GM23338 (cell line): Measurements from ENCODE around the gene RPN2. TPM values are rescaled to one million over a fixed set of nuclear protein-coding genes. Genes with fewer than 3 reads are reported as not detected.

ENCODE experiments used
- ATAC-seq: fragments of 200-7000 bp; cut with Tn5 transposase; 3 replicates; pipeline ENCODE4 v1.9.1; 2020
- DNase-seq: peaks from one replicate; pipeline ENCODE4 v3.0.0-alpha.2; 2015; ENCODE audit warnings: low spot score
- H2AFZ ChIP-seq: fragments of 200-600 bp; sonication (generic); 2 replicates; pipeline ENCODE4 v1.8.0; 2016; ENCODE audit warnings: antibody characterized with exemption, mild to moderate bottlenecking, moderate library complexity
- H3F3A ChIP-seq: fragments of 200-600 bp; sonication (generic); replicated peaks from 2 replicates; pipeline ENCODE4 v1.8.0; 2017; ENCODE audit warnings: antibody characterized with exemption, mixed run types, low read depth
- H3K27ac ChIP-seq: fragments of 200-600 bp; sonication (generic); 2 replicates; pipeline ENCODE4 v1.6.1; 2016; ENCODE audit warnings: low read depth
- H3K27me3 ChIP-seq: fragments of 200-600 bp; sonication (generic); 2 replicates; pipeline ENCODE4 v1.8.0; 2016; ENCODE audit warnings: mild to moderate bottlenecking, mixed run types, moderate library complexity; ENCODE audit not compliant: insufficient read depth
- H3K36me3 ChIP-seq: fragments of 200-600 bp; sonication (generic); 2 replicates; pipeline ENCODE4 v1.8.0; 2016; ENCODE audit warnings: mild to moderate bottlenecking; ENCODE audit not compliant: insufficient read depth
- H3K4me1 ChIP-seq: fragments of 200-600 bp; sonication (generic); 2 replicates; pipeline ENCODE4 v1.8.0; 2016; ENCODE audit warnings: mild to moderate bottlenecking, moderate library complexity; ENCODE audit not compliant: insufficient read depth
- H3K4me2 ChIP-seq: fragments of 200-600 bp; sonication (generic); 2 replicates; pipeline ENCODE4 v1.7.1; 2017; ENCODE audit warnings: mixed run types
- H3K4me3 ChIP-seq: fragments of 200-600 bp; sonication (generic); 2 replicates; pipeline ENCODE4 v1.6.1; 2016; ENCODE audit warnings: mixed run types
- H3K79me2 ChIP-seq: fragments of 200-600 bp; sonication (generic); replicated peaks from 2 replicates; pipeline ENCODE4 v1.8.0; 2017; ENCODE audit warnings: mild to moderate bottlenecking; ENCODE audit not compliant: insufficient read depth
- H3K9me2 ChIP-seq: fragments of 200-600 bp; sonication (generic); 2 replicates; pipeline ENCODE4 v1.8.0; 2017; ENCODE audit not compliant: insufficient read depth
- H4K20me1 ChIP-seq: fragments of 200-600 bp; sonication (generic); replicated peaks from 2 replicates; pipeline ENCODE4 v1.8.0; 2017; ENCODE audit warnings: mild to moderate bottlenecking; ENCODE audit not compliant: insufficient read depth
- H3K27ac Mint-ChIP-seq: 2 replicates; pipeline ENCODE4 v1.8.0; 2020; ENCODE audit warnings: inconsistent platforms, mild to moderate bottlenecking, moderate library complexity, mixed read lengths
- H3K27me3 Mint-ChIP-seq: 3 replicates; pipeline ENCODE4 v1.8.0; 2022; ENCODE audit warnings: low read depth, mild to moderate bottlenecking, moderate library complexity, mixed read lengths, inconsistent platforms; ENCODE audit not compliant: insufficient read depth, poor library complexity
- H3K36me3 Mint-ChIP-seq: 3 replicates; pipeline ENCODE4 v1.8.0; 2021; ENCODE audit warnings: low read depth, mild to moderate bottlenecking, inconsistent platforms, moderate library complexity, mixed read lengths
- H3K4me1 Mint-ChIP-seq: 3 replicates; pipeline ENCODE4 v1.8.0; 2020; ENCODE audit warnings: mild to moderate bottlenecking, inconsistent platforms, mixed read lengths
- H3K4me3 Mint-ChIP-seq: 3 replicates; pipeline ENCODE4 v1.8.0; 2021; ENCODE audit warnings: moderate library complexity, mild to moderate bottlenecking, inconsistent platforms, mixed read lengths
- H3K9me3 Mint-ChIP-seq: 3 replicates; pipeline ENCODE4 v1.8.0; 2020; ENCODE audit warnings: moderate library complexity, mild to moderate bottlenecking, inconsistent platforms, mixed read lengths
- POLR2AphosphoS5 ChIP-seq: IDR thresholded peaks from 2 replicates; pipeline ENCODE4 v1.6.1; 2016; ENCODE audit warnings: antibody characterized with exemption, low read depth
- ZNF114 ChIP-seq: fragments of 250-450 bp; sonication (Bioruptor Pico); IDR thresholded peaks from 2 replicates; pipeline ENCODE4 v1.5.0; 2020; ENCODE audit warnings: mild to moderate bottlenecking, moderate library complexity
- polyA plus RNA-seq: library from polyadenylated mRNA; unstranded; fragments of >200 nt; fragmentation: Nextera tagmentation; extraction: Ambion mirVana; gene quantifications from 2 replicates; pipeline ENCODE4 v1.2.1, GENCODE V29; 2016
- total RNA-seq: library from RNA; depleted of rRNA; stranded (reverse); fragments of >200 nt; shearing (Covaris generic); gene quantifications from 2 replicates; pipeline ENCODE4 v1.2.3, GENCODE V29; 2014
- TF ChIP-seq, protein P1 (sequence below): IDR thresholded peaks from one replicate; pipeline ENCODE4 v1.6.1; 2018; ENCODE audit warnings: antibody characterized with exemption; ENCODE audit not compliant: unreplicated experiment
- TF ChIP-seq, protein P2 (sequence below), 2 experiments: fragments of 200-600 bp in 1 of 2; sonication (generic) in 1 of 2; conservative IDR thresholded peaks; 2 replicates each; pipeline versions ENCODE4 v1.5.1 to v1.6.1; 2016 to 2017; ENCODE audit warnings: antibody characterized with exemption in 2 of 2, low read depth in 2 of 2, mild to moderate bottlenecking in 2 of 2, moderate library complexity in 1 of 2
- TF ChIP-seq, protein P3 (sequence below): fragments of 250-450 bp; sonication (Bioruptor Pico); IDR thresholded peaks from 2 replicates; pipeline ENCODE4 v1.5.0; 2020; ENCODE audit warnings: mild to moderate bottlenecking, moderate library complexity

The RPN2 gene
- total and polyA plus RNA-seq, 2 experiments from 2014 or later = 244 to 302 TPM

DNA sequence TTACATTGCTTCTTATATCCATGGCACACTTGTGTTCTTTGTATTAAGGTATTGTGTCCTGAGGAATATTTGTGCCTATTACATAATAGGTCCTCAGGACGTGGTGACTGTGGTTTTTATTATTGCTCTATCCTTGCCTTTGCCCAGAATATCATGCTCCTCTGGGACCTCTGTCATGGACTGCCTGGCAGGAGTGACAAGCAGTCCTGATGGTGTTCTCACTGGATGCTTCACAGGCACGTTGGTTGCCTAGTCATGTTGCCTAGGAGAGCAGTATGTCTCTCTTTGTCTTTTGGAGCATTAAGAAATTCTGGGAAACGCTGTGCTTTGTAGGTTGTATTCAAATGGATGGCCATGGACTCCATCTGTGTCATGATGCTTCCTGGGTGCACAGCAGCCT, 24.9 kb downstream of the RPN2 start:
- Mint-ChIP-seq H3K36me3 (peaks cover 89% of the 10 kb centered on the region), H3K27ac (no peak overlapping the region), H3K27me3 (peaks cover 3% of the 10 kb centered on the region), H3K4me3 (no peak overlapping the region), H3K9me3 (no peaks in the 10 kb centered on the region), H3K4me1 (no peaks in the 10 kb centered on the region)
- Histone ChIP-seq H3K27ac (no peak overlapping the region), H3K4me1 (no peaks in the 10 kb centered on the region), H3K9me2 (no peaks in the 10 kb centered on the region), H4K20me1 (peaks cover 33% of the 10 kb centered on the region), H3K36me3 (peaks cover 67% of the 10 kb centered on the region), H3K79me2 (peaks cover 33% of the 10 kb centered on the region), H3K27me3 (no peaks in the 10 kb centered on the region), H2AFZ (no peak overlapping the region), H3F3A (peaks cover 27% of the 10 kb centered on the region), H3K4me3 (no peak overlapping the region), H3K4me2 (no peak overlapping the region)
- ATAC-seq = no peak
- TF ChIP-seq, protein P1, sequence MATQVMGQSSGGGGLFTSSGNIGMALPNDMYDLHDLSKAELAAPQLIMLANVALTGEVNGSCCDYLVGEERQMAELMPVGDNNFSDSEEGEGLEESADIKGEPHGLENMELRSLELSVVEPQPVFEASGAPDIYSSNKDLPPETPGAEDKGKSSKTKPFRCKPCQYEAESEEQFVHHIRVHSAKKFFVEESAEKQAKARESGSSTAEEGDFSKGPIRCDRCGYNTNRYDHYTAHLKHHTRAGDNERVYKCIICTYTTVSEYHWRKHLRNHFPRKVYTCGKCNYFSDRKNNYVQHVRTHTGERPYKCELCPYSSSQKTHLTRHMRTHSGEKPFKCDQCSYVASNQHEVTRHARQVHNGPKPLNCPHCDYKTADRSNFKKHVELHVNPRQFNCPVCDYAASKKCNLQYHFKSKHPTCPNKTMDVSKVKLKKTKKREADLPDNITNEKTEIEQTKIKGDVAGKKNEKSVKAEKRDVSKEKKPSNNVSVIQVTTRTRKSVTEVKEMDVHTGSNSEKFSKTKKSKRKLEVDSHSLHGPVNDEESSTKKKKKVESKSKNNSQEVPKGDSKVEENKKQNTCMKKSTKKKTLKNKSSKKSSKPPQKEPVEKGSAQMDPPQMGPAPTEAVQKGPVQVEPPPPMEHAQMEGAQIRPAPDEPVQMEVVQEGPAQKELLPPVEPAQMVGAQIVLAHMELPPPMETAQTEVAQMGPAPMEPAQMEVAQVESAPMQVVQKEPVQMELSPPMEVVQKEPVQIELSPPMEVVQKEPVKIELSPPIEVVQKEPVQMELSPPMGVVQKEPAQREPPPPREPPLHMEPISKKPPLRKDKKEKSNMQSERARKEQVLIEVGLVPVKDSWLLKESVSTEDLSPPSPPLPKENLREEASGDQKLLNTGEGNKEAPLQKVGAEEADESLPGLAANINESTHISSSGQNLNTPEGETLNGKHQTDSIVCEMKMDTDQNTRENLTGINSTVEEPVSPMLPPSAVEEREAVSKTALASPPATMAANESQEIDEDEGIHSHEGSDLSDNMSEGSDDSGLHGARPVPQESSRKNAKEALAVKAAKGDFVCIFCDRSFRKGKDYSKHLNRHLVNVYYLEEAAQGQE = no peak
- TF ChIP-seq, protein P2, sequence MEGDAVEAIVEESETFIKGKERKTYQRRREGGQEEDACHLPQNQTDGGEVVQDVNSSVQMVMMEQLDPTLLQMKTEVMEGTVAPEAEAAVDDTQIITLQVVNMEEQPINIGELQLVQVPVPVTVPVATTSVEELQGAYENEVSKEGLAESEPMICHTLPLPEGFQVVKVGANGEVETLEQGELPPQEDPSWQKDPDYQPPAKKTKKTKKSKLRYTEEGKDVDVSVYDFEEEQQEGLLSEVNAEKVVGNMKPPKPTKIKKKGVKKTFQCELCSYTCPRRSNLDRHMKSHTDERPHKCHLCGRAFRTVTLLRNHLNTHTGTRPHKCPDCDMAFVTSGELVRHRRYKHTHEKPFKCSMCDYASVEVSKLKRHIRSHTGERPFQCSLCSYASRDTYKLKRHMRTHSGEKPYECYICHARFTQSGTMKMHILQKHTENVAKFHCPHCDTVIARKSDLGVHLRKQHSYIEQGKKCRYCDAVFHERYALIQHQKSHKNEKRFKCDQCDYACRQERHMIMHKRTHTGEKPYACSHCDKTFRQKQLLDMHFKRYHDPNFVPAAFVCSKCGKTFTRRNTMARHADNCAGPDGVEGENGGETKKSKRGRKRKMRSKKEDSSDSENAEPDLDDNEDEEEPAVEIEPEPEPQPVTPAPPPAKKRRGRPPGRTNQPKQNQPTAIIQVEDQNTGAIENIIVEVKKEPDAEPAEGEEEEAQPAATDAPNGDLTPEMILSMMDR (conservative IDR thresholded peaks at IDR 0.05; ENCODE audit: low read depth in 2 of 2) = no peak
- no peak for DNase-seq

DNA sequence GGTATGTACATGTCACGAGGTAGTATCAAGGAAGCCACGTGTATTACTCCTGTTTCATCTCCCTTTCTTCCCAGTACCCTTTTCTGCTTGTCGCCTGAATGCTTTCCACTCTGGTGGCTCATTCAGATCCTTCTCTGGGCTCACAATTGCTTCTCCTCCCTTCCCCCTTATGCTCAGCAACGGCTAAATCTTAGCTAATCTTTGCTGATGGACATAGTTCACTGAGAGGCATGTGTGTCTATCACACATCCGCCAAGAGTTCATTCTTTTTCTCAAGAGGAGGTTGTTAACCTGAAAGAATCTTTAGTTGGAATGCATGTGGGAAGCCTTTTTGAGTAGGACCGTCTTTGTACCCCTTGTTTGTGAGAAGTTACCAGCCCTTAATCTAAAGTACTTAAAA, 26.0 kb downstream of the RPN2 start:
- ATAC-seq (no peak), DNase-seq (no peak)
- H3K9me3 Mint-ChIP-seq = no peaks in the 10 kb centered on the region

More for the DNA sequence above, 26.0 kb downstream of the RPN2 start:
- Histone ChIP-seq H3K27me3 (no peaks in the 10 kb centered on the region), H3K4me1 (no peaks in the 10 kb centered on the region), H3K9me2 (no peaks in the 10 kb centered on the region), H3K4me3 (no peak overlapping the region), H3K4me2 (no peak overlapping the region), H3K27ac (no peak overlapping the region), H3F3A (peaks cover 23% of the 10 kb centered on the region; the same call in 1 of the 2 replicates), H4K20me1 (peaks cover 36% of the 10 kb centered on the region), H3K79me2 (peaks cover 30% of the 10 kb centered on the region), H2AFZ (no peak overlapping the region), H3K36me3 (peaks cover 71% of the 10 kb centered on the region)
- no peak overlapping the region for H3K27ac Mint-ChIP-seq
- peaks cover 89% of the 10 kb centered on the region for H3K36me3 Mint-ChIP-seq
- no peak for TF ChIP-seq POLR2AphosphoS5
- TF ChIP-seq ZNF114 (CRISPR knock-in tag) = no peak
- TF ChIP-seq, protein P3, sequence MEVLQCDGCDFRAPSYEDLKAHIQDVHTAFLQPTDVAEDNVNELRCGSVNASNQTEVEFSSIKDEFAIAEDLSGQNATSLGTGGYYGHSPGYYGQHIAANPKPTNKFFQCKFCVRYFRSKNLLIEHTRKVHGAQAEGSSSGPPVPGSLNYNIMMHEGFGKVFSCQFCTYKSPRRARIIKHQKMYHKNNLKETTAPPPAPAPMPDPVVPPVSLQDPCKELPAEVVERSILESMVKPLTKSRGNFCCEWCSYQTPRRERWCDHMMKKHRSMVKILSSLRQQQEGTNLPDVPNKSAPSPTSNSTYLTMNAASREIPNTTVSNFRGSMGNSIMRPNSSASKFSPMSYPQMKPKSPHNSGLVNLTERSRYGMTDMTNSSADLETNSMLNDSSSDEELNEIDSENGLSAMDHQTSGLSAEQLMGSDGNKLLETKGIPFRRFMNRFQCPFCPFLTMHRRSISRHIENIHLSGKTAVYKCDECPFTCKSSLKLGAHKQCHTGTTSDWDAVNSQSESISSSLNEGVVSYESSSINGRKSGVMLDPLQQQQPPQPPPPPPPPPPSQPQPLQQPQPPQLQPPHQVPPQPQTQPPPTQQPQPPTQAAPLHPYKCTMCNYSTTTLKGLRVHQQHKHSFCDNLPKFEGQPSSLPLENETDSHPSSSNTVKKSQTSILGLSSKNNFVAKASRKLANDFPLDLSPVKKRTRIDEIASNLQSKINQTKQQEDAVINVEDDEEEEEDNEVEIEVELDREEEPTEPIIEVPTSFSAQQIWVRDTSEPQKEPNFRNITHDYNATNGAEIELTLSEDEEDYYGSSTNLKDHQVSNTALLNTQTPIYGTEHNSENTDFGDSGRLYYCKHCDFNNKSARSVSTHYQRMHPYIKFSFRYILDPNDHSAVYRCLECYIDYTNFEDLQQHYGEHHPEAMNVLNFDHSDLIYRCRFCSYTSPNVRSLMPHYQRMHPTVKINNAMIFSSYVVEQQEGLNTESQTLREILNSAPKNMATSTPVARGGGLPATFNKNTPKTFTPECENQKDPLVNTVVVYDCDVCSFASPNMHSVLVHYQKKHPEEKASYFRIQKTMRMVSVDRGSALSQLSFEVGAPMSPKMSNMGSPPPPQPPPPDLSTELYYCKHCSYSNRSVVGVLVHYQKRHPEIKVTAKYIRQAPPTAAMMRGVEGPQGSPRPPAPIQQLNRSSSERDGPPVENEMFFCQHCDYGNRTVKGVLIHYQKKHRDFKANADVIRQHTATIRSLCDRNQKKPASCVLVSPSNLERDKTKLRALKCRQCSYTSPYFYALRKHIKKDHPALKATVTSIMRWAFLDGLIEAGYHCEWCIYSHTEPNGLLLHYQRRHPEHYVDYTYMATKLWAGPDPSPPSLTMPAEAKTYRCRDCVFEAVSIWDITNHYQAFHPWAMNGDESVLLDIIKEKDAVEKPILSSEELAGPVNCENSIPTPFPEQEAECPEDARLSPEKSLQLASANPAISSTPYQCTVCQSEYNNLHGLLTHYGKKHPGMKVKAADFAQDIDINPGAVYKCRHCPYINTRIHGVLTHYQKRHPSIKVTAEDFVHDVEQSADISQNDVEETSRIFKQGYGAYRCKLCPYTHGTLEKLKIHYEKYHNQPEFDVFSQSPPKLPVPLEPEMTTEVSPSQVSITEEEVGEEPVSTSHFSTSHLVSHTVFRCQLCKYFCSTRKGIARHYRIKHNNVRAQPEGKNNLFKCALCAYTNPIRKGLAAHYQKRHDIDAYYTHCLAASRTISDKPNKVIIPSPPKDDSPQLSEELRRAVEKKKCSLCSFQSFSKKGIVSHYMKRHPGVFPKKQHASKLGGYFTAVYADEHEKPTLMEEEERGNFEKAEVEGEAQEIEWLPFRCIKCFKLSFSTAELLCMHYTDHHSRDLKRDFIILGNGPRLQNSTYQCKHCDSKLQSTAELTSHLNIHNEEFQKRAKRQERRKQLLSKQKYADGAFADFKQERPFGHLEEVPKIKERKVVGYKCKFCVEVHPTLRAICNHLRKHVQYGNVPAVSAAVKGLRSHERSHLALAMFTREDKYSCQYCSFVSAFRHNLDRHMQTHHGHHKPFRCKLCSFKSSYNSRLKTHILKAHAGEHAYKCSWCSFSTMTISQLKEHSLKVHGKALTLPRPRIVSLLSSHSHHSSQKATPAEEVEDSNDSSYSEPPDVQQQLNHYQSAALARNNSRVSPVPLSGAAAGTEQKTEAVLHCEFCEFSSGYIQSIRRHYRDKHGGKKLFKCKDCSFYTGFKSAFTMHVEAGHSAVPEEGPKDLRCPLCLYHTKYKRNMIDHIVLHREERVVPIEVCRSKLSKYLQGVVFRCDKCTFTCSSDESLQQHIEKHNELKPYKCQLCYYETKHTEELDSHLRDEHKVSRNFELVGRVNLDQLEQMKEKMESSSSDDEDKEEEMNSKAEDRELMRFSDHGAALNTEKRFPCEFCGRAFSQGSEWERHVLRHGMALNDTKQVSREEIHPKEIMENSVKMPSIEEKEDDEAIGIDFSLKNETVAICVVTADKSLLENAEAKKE (CRISPR knock-in tag) = no peak
- H3K27me3 Mint-ChIP-seq = peaks cover 3% of the 10 kb centered on the region
- no peak overlapping the region for H3K4me3 Mint-ChIP-seq
- no peaks in the 10 kb centered on the region for H3K4me1 Mint-ChIP-seq
